Cardiac muscle cell (in vitro differentiated cells and primary cell): Measurements from ENCODE around the gene NFKBIL1. TPM values are rescaled to one million over a fixed set of nuclear protein-coding genes. Genes with fewer than 3 reads are reported as not detected.

Source experiments
- DNase-seq, 2 donors: peaks; one replicate each; pipeline versions ENCODE4 v3.0.0 to v3.0.0-alpha.2; 2010 to 2017; ENCODE audit warnings: low read depth in 1 of 2, low spot score in 1 of 2
- H3K27ac ChIP-seq: fragments of 200-600 bp; sonication (generic); 2 replicates; pipeline ENCODE4 v1.5.1; 2016
- H3K27me3 ChIP-seq: fragments of 200-600 bp; sonication (generic); 2 replicates; pipeline ENCODE4 v1.6.0; 2016; ENCODE audit warnings: control low read depth
- H3K36me3 ChIP-seq: fragments of 200-600 bp; sonication (generic); 2 replicates; pipeline ENCODE4 v1.5.1; 2016; ENCODE audit warnings: control low read depth
- H3K4me1 ChIP-seq: fragments of 200-600 bp; sonication (generic); 2 replicates; pipeline ENCODE4 v1.8.1; 2017; ENCODE audit warnings: low read depth, mild to moderate bottlenecking, mixed run types
- H3K4me3 ChIP-seq: fragments of 200-600 bp; sonication (generic); 2 replicates; pipeline ENCODE4 v1.5.1; 2016; ENCODE audit warnings: mild to moderate bottlenecking
- H3K9me3 ChIP-seq: fragments of 200-600 bp; sonication (generic); 2 replicates; pipeline ENCODE4 v1.5.1; 2017; ENCODE audit warnings: low read depth, mild to moderate bottlenecking, control low read depth
- CTCF ChIP-seq: IDR thresholded peaks from 2 replicates; pipeline ENCODE4 v1.5.1; 2012; ENCODE audit warnings: low read depth, mild to moderate bottlenecking, low read length
- polyA plus RNA-seq: library from polyadenylated mRNA; unstranded; fragments of >200 nt; fragmentation: Nextera tagmentation; extraction: Ambion mirVana; gene quantifications from 2 replicates; pipeline ENCODE4 v1.2.1, GENCODE V29; 2016
- total RNA-seq: library from RNA; depleted of rRNA; stranded (reverse); fragments of >200 nt; gene quantifications from 2 replicates; pipeline ENCODE4 v1.2.3, GENCODE V29; 2016

The NFKBIL1 gene
- total and polyA plus RNA-seq, 2 experiments from 2014 or later = 38.4 to 51.2 TPM

DNA sequence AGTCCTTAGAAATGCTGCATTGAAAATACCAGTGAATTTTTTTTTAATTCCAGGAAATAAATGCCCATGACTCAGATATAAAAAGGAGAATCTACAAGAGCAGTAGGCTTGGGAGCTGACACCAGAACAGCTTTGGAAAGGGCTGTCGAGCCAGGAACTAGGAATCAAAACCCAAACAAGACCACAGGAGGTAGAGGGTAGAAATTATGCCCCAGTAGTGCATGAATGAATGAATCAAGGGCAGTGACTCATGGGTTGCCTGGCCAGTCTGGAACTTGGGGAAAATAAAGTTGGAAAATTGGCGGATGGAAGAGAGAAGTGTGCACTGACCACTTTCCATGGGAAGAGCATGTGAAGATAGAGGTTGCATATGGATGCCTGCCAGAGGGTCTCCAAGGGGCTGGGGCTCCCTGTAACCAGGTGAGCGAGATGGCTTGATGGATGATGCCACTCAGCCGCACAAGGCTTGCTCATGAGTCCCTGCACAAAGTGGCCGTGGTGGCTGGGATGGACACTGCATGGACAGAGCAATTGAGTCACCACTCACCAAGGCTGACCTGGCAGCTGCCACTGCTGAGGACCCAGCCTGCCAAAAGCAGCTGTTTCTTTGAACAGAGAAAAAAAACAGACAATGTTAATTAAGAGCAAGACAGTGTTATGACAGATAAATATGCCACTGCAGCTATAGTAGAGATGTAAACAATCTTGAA, 33.8 kb upstream of the NFKBIL1 start:
- TF ChIP-seq CTCF = no peak
- Histone ChIP-seq H3K9me3 (no peaks in the 10 kb centered on the region), H3K27me3 (no peaks in the 10 kb centered on the region), H3K27ac (no peak overlapping the region), H3K36me3 (no peaks in the 10 kb centered on the region), H3K4me3 (no peak overlapping the region), H3K4me1 (no peaks in the 10 kb centered on the region)
- DNase-seq = no peak

- TF ChIP-seq CTCF = no peak
- Histone ChIP-seq H3K27ac (no peak overlapping the region), H3K9me3 (no peaks in the 10 kb centered on the region), H3K36me3 (no peaks in the 10 kb centered on the region), H3K4me1 (no peaks in the 10 kb centered on the region), H3K27me3 (no peaks in the 10 kb centered on the region), H3K4me3 (no peak overlapping the region)
- no peak for DNase-seq
These were observed 25.6 kb upstream of the NFKBIL1 start for GRCh38 chr6:31521835-31522234.

DNA sequence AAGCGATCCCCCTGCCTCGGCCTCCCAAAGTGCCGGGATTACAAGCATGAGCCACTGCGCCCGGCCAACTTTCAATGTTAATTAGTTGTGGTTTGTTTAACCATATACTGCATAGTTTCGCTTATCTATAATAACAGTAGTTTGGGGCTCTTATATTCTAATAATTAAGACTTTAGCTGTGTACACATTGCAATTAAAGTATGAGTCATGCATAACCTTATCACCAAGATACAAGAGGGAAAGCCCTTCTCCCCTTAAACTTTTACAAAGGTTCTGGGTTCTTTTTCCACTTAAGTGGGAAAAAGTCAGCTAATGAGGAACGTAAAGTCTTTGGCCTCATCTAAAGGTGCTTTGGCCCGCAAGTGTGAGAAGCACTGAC, 21.9 kb upstream of the NFKBIL1 start:
- Histone ChIP-seq H3K4me1 (no peaks in the 10 kb centered on the region), H3K27me3 (no peaks in the 10 kb centered on the region), H3K4me3 (no peak overlapping the region), H3K36me3 (peaks cover 4% of the 10 kb centered on the region), H3K9me3 (no peaks in the 10 kb centered on the region), H3K27ac (no peak overlapping the region)
- no peak for TF ChIP-seq CTCF
- DNase-seq = no peak

GRCh38 chr6:31525932-31526591, 21.3 kb upstream of the NFKBIL1 start:
- no peak for TF ChIP-seq CTCF
- Histone ChIP-seq H3K27ac (no peak overlapping the region), H3K4me3 (no peak overlapping the region), H3K9me3 (no peaks in the 10 kb centered on the region), H3K4me1 (no peaks in the 10 kb centered on the region), H3K27me3 (no peaks in the 10 kb centered on the region), H3K36me3 (peaks cover 9% of the 10 kb centered on the region)
- DNase-seq = peak in 1 of 2 donors; percentile 73

- Histone ChIP-seq H3K27me3 (no peaks in the 10 kb centered on the region), H3K27ac (no peak overlapping the region), H3K4me3 (no peak overlapping the region), H3K9me3 (no peaks in the 10 kb centered on the region), H3K4me1 (no peaks in the 10 kb centered on the region), H3K36me3 (peaks cover 32% of the 10 kb centered on the region)
- DNase-seq = no peak
- no peak for TF ChIP-seq CTCF
These were observed 19.1 kb upstream of the NFKBIL1 start for GRCh38 chr6:31528307-31528777.
